Heart right ventricle (tissue), 16 donors: ENCODE data around the gene IGSF21. TPM values are rescaled to one million over a fixed set of nuclear protein-coding genes. Genes with fewer than 3 reads are reported as not detected.

Experiments
- ATAC-seq, 8 donors: fragments of 200-7000 bp; cut with Tn5 transposase; one replicate each; pipeline ENCODE4 v1.9.1; 2020; ENCODE audit warnings: mild to moderate bottlenecking in 8 of 8, moderate library complexity in 8 of 8, moderate number of reproducible peaks in 1 of 8
- DNase-seq, 2 donors: peaks; one replicate each; pipeline ENCODE4 v3.0.0-alpha.2; 2020
- H3K27ac ChIP-seq, 10 donors: fragments of 200-600 bp; sonication (generic) in 2 of 10; one replicate each; pipeline versions ENCODE4 v1.5.0 to v1.8.0; 2020 to 2022; ENCODE audit warnings: mild to moderate bottlenecking in 3 of 10
- H3K27me3 ChIP-seq, 7 donors: fragments of 200-600 bp; one replicate each; pipeline ENCODE4 v1.8.0; 2021 to 2022; ENCODE audit warnings: mild to moderate bottlenecking in 2 of 7
- H3K36me3 ChIP-seq, 9 donors: fragments of 200-600 bp; sonication (generic) in 1 of 9; one replicate each; pipeline versions ENCODE4 v1.5.0 to v1.8.0; 2020 to 2022; ENCODE audit warnings: mild to moderate bottlenecking in 2 of 9
- H3K4me1 ChIP-seq, 9 donors: fragments of 200-600 bp; sonication (generic) in 1 of 9; one replicate each; pipeline versions ENCODE4 v1.5.0 to v1.8.0; 2020 to 2022; ENCODE audit warnings: mild to moderate bottlenecking in 4 of 9
- H3K4me3 ChIP-seq, 10 donors: fragments of 200-600 bp; sonication (generic) in 2 of 10; one replicate each; pipeline versions ENCODE4 v1.5.0 to v1.8.0; 2020 to 2022; ENCODE audit warnings: mild to moderate bottlenecking in 7 of 10, moderate library complexity in 2 of 10
- H3K9me3 ChIP-seq, 11 donors: fragments of 200-600 bp in 10 of 11; sonication (generic) in 2 of 11; one replicate each; pipeline versions ENCODE4 v1.5.0 to v1.8.0; 2013 to 2022; ENCODE audit warnings: mild to moderate bottlenecking in 2 of 11, control low read depth in 1 of 11, moderate library complexity in 1 of 11
- WGBS, 2 donors: extraction: QIAGEN DNeasy Blood & Tissue Kit; methylation state at CpG; one replicate each; pipeline ENCODE4 v1.1.7; 2013; ENCODE audit warnings: inconsistent platforms in 1 of 2; 5-methylcytosine and 5-hydroxymethylcytosine counted together
- intact Hi-C, 10 donors: fragments of 100-400 bp; cut with DNase I; formaldehyde crosslinking; loops; one replicate each; pipeline versions ENCODE4 v1.11.1 to v1.14.2; 2022
- polyA plus RNA-seq, 2 donors: library from polyadenylated mRNA; stranded (reverse); fragments of 200-250 nt; gene quantifications; one replicate each; pipeline ENCODE4 v1.2.3, GENCODE V29; 2013
- total RNA-seq, 10 donors: library from RNA; stranded (reverse); fragmentation: NEBNext Ultra II Directional in 3 of 10; extraction: Animal tissue kit (Norgen Biotek cat#: 25700) in 3 of 10; gene quantifications; one replicate each; pipeline versions ENCODE4 v1.2.1 to v1.2.4, GENCODE V29; 2021 to 2023
- TF ChIP-seq, protein P1 (sequence below), 9 donors: fragments of 200-600 bp; sonication (generic) in 2 of 9; IDR thresholded peaks; one replicate each; pipeline versions ENCODE4 v1.5.0 to v1.8.0; 2021 to 2022; ENCODE audit warnings: antibody characterized with exemption in 9 of 9, mild to moderate bottlenecking in 5 of 9, moderate library complexity in 1 of 9
- donor health status: Arrhythmogenic right ventricular cardiomyopathy.
- donor health status: ischemic (EF 13 %, LVEDD 7.1; RV severe dilation, severe dysfunction).
- donor health status: healthy with polysubstance abuse.
- donor health status: DM: no; HTN: yes; CAD: no.
- donor health status: DM: no; HTN: no; CAD: no.
- donor health status: ischemic (EF 25% LVEDD 6.9; RV normal size, moderate dysfunction).
- donor health status: ischemic (EF 25% LVEDD 5.7; RV mildly dilated, moderate dysfunction).
- donor health status: healthy.
- donor health status: DM: yes; HTN: yes; CAD: no.
- donor health status: Ischemic cardiomyopathy.
- donor health status: ischemic (EF 35%, LVEDD 5.7; RV mildly dilated, moderate dysfunction).
- donor health status: nonischemic (EF 11% LVEDD 7.7; RV severe dilation, severe dysfunction).
- donor health status: DM: yes; HTN: yes; CAD: no.
- donor health status: PGD.
- donor health status: ischemic (EF 29% LVEDD 5.4; RV normal size, mild dysfunction).
- donor health status: nonischemic (EF 23%, LVEDD 6.1; RV moderate dilation, normal function).

IGSF21 gene
- total and polyA plus RNA-seq, 12 donors = 0.13 to 1.6 (median 0.51) TPM; not detected in 1

DNA sequence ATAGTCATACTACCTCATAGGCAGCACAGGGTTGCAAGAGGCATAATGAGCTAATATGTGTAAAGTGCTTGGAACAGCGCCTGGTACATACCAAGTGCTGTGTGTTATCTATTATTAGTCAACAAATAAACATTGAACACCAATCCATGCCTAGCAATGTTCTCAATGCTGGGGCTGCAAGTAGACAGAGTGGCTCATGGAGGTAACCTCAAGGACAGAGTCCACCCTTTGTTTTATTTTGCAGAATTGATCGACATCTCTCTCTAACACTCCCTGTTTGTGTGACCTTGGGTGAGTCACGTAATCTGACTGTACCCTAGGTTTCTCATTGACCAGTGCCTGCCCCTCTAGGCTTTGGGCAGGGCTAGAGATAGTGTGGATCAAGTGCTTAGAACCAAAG, 209.2 kb downstream of the IGSF21 start:
- DNase-seq = no peak
- intact Hi-C loops = no loop called here
- TF ChIP-seq, protein P1, sequence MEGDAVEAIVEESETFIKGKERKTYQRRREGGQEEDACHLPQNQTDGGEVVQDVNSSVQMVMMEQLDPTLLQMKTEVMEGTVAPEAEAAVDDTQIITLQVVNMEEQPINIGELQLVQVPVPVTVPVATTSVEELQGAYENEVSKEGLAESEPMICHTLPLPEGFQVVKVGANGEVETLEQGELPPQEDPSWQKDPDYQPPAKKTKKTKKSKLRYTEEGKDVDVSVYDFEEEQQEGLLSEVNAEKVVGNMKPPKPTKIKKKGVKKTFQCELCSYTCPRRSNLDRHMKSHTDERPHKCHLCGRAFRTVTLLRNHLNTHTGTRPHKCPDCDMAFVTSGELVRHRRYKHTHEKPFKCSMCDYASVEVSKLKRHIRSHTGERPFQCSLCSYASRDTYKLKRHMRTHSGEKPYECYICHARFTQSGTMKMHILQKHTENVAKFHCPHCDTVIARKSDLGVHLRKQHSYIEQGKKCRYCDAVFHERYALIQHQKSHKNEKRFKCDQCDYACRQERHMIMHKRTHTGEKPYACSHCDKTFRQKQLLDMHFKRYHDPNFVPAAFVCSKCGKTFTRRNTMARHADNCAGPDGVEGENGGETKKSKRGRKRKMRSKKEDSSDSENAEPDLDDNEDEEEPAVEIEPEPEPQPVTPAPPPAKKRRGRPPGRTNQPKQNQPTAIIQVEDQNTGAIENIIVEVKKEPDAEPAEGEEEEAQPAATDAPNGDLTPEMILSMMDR (IDR thresholded peaks at IDR 0.05) = no peak
- Histone ChIP-seq H3K4me3 (no peak overlapping the region), H3K27me3 (peaks cover 0 to 43% (median 21%) of the 10 kb centered on the region in 7 donors), H3K27ac (no peak overlapping the region), H3K9me3 (peaks cover 0 to 7% (median 0%) of the 10 kb centered on the region in 11 donors), H3K36me3 (no peaks in the 10 kb centered on the region), H3K4me1 (no peaks in the 10 kb centered on the region)
- ATAC-seq = no peak
- 53 to 54% methylated on average over 3 of the region's 3 CpGs for WGBS, 2 donors

DNA sequence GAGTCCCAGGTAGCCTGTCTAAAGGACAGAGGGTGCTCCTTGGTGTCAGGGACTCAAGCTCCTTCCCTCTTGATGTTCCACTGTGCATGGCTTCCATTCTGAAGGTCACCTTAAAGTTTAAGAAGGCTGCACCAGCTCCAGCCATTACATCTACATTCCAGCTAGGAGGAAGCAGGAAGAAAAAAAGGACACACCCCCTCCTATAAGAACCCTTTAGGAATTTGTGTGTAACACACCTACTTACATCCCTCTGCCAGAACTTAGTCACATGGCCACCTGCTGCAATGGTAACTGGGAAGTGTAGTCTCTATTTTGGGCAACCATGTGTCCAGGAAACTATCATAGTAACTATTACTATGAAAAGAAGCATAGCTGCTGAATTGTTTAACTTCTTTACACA, 211.5 kb downstream of the IGSF21 start:
- no peak for DNase-seq
- Histone ChIP-seq H3K36me3 (no peaks in the 10 kb centered on the region), H3K4me1 (no peaks in the 10 kb centered on the region), H3K27me3 (peaks cover 0 to 50% (median 40%) of the 10 kb centered on the region in 7 donors), H3K27ac (no peak overlapping the region), H3K4me3 (no peak overlapping the region), H3K9me3 (peaks cover 0 to 7% (median 0%) of the 10 kb centered on the region in 11 donors)
- no peak for ATAC-seq
- TF ChIP-seq, protein P1 (IDR thresholded peaks at IDR 0.05) = no peak
- intact Hi-C loops = no loop called here

DNA sequence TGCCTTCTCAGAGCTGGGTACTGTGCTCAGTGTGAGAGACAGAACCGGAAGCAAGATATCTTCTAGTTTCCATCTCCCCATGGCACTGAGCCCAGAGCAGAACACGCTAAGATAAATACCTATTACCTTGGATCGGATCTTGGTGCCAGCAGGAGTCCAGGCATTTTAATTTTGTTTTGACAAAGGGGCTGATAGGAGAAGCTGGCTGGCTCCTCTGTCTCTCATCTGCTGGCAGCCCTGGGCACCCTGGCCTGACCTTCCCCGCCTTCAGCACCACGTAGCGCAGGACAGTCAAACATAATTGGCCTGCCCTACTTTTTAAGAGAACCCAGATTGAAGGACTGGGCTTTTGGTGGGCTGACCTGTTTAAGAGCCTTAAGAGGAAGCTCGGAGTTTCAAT, 212.5 kb downstream of the IGSF21 start:
- peaks cover 0 to 7% (median 0%) of the 10 kb centered on the region in 11 donors for H3K9me3 ChIP-seq
- TF ChIP-seq, protein P1 (IDR thresholded peaks at IDR 0.05) = no peak
- H3K4me3 ChIP-seq = no peak overlapping the region
- 34 to 39% methylated on average over 7 of the region's 7 CpGs for WGBS, 2 donors
- no peak overlapping the region for H3K27ac ChIP-seq
- H3K36me3 ChIP-seq = no peaks in the 10 kb centered on the region
- ATAC-seq (no peak), DNase-seq (no peak)
- H3K4me1 ChIP-seq = no peaks in the 10 kb centered on the region
- intact Hi-C loops = no loop called here
- H3K27me3 ChIP-seq = peaks cover 0 to 59% (median 36%) of the 10 kb centered on the region in 7 donors

DNA sequence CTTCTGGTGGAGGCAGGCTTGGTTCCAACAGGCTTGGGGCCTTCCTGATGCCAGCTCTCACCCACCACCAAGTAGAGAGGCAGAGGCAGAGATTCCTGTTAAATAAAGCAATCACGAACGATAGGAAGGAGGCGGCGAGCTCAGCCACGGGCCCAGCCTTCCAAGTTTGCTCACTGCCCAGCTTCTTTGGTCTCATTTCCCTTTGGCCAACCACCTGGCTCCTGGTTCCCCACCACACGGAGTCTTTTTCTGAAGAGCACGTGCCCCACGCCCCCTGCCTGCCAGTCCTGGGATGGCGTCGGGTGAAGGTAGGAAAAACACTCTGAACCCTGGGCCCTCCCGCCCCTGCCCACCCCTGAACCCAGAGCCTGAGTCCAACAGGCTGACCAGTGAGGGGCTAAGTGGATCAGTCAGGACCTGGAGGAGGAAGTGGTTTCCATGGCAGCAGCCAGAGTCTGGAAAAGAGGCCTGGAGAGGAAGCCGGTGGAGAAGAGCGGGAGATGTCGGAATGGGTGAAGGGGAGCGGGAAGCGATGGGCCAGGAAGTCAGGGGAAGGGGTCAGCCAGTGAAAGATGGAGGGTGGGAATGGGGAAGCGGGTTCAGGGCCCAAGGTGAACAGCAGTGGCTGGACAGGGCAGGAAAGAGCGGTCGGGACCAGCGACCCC, 214.9 kb downstream of the IGSF21 start:
- H3K27ac ChIP-seq = no peak overlapping the region
- no peaks in the 10 kb centered on the region for H3K4me1 ChIP-seq
- H3K27me3 ChIP-seq = peaks cover 0 to 68% (median 34%) of the 10 kb centered on the region in 7 donors
- H3K9me3 ChIP-seq = peaks cover 0 to 7% (median 0%) of the 10 kb centered on the region in 11 donors
- DNase-seq = no peak
- intact Hi-C loops = no loop called here
- 58 to 60% methylated on average over 20 of the region's 20 CpGs for WGBS, 2 donors
- no peak for ATAC-seq
- TF ChIP-seq, protein P1 (IDR thresholded peaks at IDR 0.05) = no peak
- no peak overlapping the region for H3K4me3 ChIP-seq
- H3K36me3 ChIP-seq = no peaks in the 10 kb centered on the region
